ENCODE results near the gene METTL16. TPM values are rescaled to one million over a fixed set of nuclear protein-coding genes. Genes with fewer than 3 reads are reported as not detected.

Gene METTL16
- total and polyA plus RNA-seq, 2 donors (not counting 1 experiment from before 2014, with no cell fraction given) = 19.2 to 56.5 TPM

DNA sequence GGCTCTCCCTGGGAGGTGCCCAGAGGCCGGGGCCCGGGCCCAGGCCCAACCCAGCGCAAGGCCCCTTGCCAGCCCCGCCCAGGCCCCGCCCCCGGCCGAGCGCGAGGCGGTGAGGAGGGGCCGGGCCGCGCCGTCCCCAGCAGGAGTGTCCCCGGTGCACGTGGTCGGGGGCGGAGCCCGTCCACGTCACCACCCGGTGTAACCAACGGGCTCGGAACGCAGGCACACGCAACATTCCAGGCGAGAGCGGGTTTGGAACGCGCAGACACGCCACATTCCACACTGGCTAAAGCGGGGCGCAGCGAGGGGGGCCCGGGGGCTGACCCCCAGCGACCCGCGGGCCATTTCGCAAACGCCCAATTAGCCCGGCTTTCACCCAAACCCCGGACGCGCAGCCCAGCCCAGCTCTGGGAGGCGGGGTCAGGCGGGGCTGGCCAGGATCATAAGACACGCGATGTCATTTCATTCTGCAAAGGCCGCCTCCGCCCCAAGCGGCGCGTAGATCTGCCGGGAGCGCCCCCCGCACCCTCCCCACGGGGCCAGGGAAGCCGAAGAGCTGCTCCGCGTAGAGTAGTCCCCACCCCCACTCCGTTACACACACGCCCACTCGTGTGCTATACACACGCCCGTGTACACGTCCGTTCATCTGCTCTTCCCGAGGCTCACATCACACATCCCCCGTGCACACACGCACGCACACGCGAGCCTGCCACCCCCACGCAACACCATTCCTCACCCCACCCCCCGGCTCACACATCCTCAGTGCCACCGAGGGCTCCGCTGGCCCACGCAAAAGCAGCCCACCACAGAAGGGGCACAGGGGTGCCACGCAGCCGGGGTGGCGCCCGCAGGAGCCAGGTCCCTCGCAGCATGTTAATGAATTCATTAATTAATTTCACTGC lies 111.9 kb downstream of the METTL16 start:
- peak; percentile 98 for DNase-seq
- no peaks in the 10 kb centered on the region for H3K27me3 Mint-ChIP-seq
- Histone ChIP-seq H3K4me3 (ENCODE audit: control extremely low read depth in 1 of 5, extremely low read depth in 1 of 5, insufficient read depth in 1 of 5, low read depth in 2 of 5, low read length in 4 of 5) (peak overlapping the region; percentile 73 to 99 (median 96)), H3K79me2 (ENCODE audit: control insufficient read depth, insufficient read depth, low read length) (peaks cover 52% of the 10 kb centered on the region), H3K9ac (ENCODE audit: low read length) (peak overlapping the region; percentile 99), H2AFZ (ENCODE audit: insufficient read depth, low read depth, low read length, poor library complexity, severe bottlenecking) (peak overlapping the region; percentile 73), H3K36me3 (replicated peaks in 1 of 2; ENCODE audit: control extremely low read depth in 1 of 2, control insufficient read depth in 1 of 2, extremely low read depth in 1 of 2, insufficient read depth in 2 of 2, low read length in 1 of 2) (no peaks in the 10 kb centered on the region), H3K9me3 (ENCODE audit: control extremely low read depth in 1 of 3, control insufficient read depth in 2 of 3, insufficient read depth in 1 of 3, low read length in 2 of 3) (no peaks in the 10 kb centered on the region), H4K20me1 (ENCODE audit: control insufficient read depth, insufficient read depth, low read length, poor library complexity, severe bottlenecking) (peaks cover 45% of the 10 kb centered on the region), H3K27ac (ENCODE audit: low read length in 2 of 2) (peak overlapping the region; percentile 93 to 98), H3K4me1 (ENCODE audit: control insufficient read depth in 2 of 2, insufficient read depth in 2 of 2, low read length in 2 of 2) (peaks cover 41 to 52% of the 10 kb centered on the region in 2 donors), H3K27me3 (replicated peaks in 1 of 4; ENCODE audit: control extremely low read depth in 1 of 4, control insufficient read depth in 3 of 4, insufficient read depth in 4 of 4, low read length in 3 of 4) (no peaks in the 10 kb centered on the region), H3K4me2 (replicated peaks; ENCODE audit: low read depth, low read length, poor library complexity, severe bottlenecking) (peak overlapping the region; percentile 98)
- intact Hi-C loops (cut with micrococcal nuclease) = loop anchor here (2.0 to 5.0 kb wide), 3 partner anchors 193 to 773 kb away; partner anchors contain the start of genes PAFAH1B1 and SLC43A2
- under 1% methylated on average over 82 of the region's 82 CpGs for WGBS (ENCODE audit: insufficient coverage)
- ATAC-seq (ENCODE audit: low read depth) = peak; percentile 46
- peak overlapping the region; percentile 99 for H3K27ac Mint-ChIP-seq
- ChIA-PET POLR2A (interaction anchor here (0.6 to 1.2 kb wide), 4 partner anchors 63 to 1219 kb away, joined by 3 to 4 read pairs (median 3); partner anchors contain the start of gene TSR1), CTCF (interaction anchor here (0.6 to 3.2 kb wide), 4 partner anchors 9 to 885 kb away, joined by 3 to 17 read pairs (median 10); no protein-coding TSS in a partner anchor)
- H3K4me1 Mint-ChIP-seq = peaks cover 52% of the 10 kb centered on the region
- H3K9me3 Mint-ChIP-seq (ENCODE audit: insufficient read depth) = no peaks in the 10 kb centered on the region
- peak overlapping the region; percentile 99 for H3K4me3 Mint-ChIP-seq
- no peak for TF ChIP-seq EZH2 (IDR thresholded peaks at IDR 0.05; ENCODE audit: borderline replicate concordance, insufficient read depth, low read depth, low read length, poor library complexity, severe bottlenecking)
- TF ChIP-seq CTCF (IDR thresholded peaks at IDR 0.05) = no peak

All from B cell (primary cell).